ENCODE results near the gene USP11. TPM values are rescaled to one million over a fixed set of nuclear protein-coding genes. Genes with fewer than 3 reads are reported as not detected.
"Not testable (repeated sequence)": the region's sequence is repeated elsewhere in the genome, so short reads cannot be mapped to it uniquely, and the experiment has no call there.

Gene USP11
- total RNA-seq, 2 donors from 2014 or later: 18.3 to 22.5 TPM

- intact Hi-C loops (cut with DNase I, micrococcal nuclease): no loop called here
- no peak for ATAC-seq
- no peak for DNase-seq
Observed at GRCh38 chrX:47283015-47283771, 50.4 kb downstream of the USP11 start.

- intact Hi-C loops (cut with DNase I, micrococcal nuclease); ATAC-seq: not testable (repeated sequence)
Observed at GRCh38 chrX:47284616-47285015, 51.8 kb downstream of the USP11 start.

GRCh38 chrX:47285836-47286320 lies 53.1 kb downstream of the USP11 start:
- DNase-seq: no peak
- ATAC-seq: no peak
- intact Hi-C loops (cut with DNase I, micrococcal nuclease): no loop called here

More at GRCh38 chrX:47284616-47285015, 51.8 kb downstream of the USP11 start:
- not testable (repeated sequence) for DNase-seq

- ATAC-seq (no peak), DNase-seq (no peak)
- intact Hi-C loops (cut with DNase I, micrococcal nuclease): no loop called here
Observed at GRCh38 chrX:47293106-47293505, 60.3 kb downstream of the USP11 start.

- DNase-seq: no peak
- ATAC-seq: no peak
- intact Hi-C loops (cut with DNase I, micrococcal nuclease): no loop called here
Observed at GRCh38 chrX:47296766-47297365, 64.1 kb downstream of the USP11 start.

- ATAC-seq: no peak
- intact Hi-C loops (cut with DNase I, micrococcal nuclease): no loop called here
- no peak for DNase-seq
Observed at GRCh38 chrX:47297874-47298273, 65.1 kb downstream of the USP11 start.

Other genes with a start within 250 kb of the USP11 start
- under 1 TPM; 0.34 to 0.59 TPM for gene RGN, start 154.6 kb upstream of the USP11 start, total RNA-seq
- 10 to 100 TPM; 75.9 to 83.0 TPM for gene NDUFB11, start 88.3 kb upstream of the USP11 start, total RNA-seq
- gene RBM10, start 87.8 kb upstream of the USP11 start, total RNA-seq: 10 to 100 TPM; 30.6 to 35.7 TPM
- gene UBA1, start 39.2 kb upstream of the USP11 start, total RNA-seq: 100 to 1,000 TPM; 217 to 220 TPM
- gene CDK16, start 14.3 kb upstream of the USP11 start, total RNA-seq: 100 to 1,000 TPM in 1 of 2 donors, 10 to 100 TPM in 1; 97.5 to 133 TPM
- under 1 TPM in 1 of 2 donors, not detected in 1; 0.17 TPM for gene ZNF157, start 137.6 kb downstream of the USP11 start, total RNA-seq